Activated T-cell treated with anti-CD3 and anti-CD28 coated beads for 1 hour (primary cell): ENCODE data around the gene MYBPH.

ENCODE experiments used
- DNase-seq: peaks from one replicate; pipeline ENCODE4 v3.0.0-alpha.2; 2020; ENCODE audit warnings: low read depth

Gene MYBPH

DNA sequence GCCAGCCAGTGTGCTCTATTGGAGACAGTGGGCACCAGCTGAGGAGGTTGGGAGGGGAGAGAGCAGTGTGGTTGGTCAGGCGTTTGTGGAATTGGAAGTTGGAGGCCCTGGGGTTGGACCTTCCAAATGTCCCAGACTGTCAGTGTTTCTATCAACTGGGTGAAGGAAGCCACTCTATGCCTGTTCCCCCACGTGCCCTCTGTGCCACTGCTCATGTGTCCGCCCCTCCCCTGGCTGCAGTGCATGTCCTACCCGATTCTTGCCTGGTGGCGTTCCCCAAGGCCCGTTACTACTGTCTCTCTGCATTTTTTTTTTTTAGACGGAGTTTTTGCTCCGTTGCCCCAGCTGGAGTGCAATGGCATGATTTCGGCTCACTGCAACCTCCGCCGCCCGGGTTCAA lies 27.0 kb downstream of the MYBPH start:
- DNase-seq = no peak

DNA sequence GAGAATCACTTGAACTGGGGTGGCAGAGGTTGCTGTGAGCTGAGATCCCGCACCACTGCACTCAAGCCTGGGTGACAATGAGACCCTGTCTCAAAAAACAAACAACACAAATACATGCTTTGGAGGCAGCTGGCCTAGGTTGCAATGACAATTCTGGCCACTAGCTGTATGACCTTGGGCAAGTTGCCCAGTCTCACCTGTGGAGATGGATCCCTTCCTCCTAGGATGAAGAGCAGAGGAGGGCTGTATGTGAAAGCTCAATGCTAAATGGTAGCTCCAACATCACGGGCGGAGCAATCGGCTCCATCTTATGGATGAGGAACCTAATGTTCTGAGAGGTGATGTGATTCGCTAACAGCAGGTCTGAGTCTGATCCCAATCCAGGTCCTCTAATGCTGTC lies 27.5 kb downstream of the MYBPH start:
- no peak for DNase-seq

DNA sequence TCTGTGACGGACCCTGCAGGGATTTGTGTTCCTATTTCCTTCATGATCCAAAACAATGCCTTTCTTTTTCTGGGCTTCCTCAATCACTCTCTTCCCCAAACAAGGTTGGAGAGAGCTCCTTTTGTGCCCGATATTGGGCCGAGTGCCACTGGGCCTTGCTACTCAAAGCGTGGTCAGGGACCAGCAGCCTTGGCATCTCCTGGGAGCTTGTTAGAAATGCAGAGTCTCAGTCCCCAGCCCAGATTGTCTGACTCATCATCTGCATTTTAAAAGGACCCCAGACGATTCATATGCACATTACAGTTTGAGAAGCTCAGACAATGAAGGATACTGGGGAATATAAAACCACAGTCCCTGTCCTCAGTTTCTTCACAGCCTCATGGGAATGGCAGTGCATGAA lies 28.2 kb downstream of the MYBPH start:
- no peak for DNase-seq

DNA sequence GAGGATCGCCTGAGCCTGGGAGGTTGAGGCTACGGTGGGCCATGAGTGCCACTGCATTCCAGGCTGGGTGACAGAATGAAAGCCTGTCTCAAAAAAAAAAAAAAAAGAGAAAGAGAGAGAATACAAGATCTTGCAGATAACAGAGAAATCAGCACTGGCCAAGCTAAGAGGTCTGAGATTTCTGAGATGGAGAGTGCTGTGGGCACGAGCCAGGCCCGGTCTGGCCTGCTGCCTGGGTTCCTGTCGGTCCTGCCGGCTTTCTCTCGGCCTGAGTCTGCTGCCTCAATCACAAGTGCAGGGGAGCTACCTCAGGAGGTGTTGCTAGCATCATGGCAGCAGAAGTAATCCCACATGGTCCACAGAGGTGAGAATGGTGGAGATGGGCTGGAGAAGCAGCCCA lies 29.1 kb downstream of the MYBPH start:
- DNase-seq = no peak

DNA sequence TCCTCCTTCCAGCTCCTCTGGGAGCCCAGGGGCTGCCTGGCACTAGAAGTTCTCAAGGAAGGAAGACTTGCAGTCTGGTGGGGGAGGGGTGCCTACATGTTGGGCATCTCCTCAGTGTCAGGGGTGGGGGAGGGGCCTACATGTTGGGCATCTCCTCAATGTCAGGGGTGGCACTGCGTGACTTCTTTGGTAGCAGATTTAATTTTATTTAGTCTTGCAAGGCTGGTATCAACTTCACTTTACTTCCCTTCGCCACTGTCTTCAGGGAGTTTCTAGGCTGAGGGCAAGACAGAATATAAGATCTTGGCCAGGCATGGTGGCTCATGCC lies 29.6 kb downstream of the MYBPH start:
- DNase-seq = no peak

DNA sequence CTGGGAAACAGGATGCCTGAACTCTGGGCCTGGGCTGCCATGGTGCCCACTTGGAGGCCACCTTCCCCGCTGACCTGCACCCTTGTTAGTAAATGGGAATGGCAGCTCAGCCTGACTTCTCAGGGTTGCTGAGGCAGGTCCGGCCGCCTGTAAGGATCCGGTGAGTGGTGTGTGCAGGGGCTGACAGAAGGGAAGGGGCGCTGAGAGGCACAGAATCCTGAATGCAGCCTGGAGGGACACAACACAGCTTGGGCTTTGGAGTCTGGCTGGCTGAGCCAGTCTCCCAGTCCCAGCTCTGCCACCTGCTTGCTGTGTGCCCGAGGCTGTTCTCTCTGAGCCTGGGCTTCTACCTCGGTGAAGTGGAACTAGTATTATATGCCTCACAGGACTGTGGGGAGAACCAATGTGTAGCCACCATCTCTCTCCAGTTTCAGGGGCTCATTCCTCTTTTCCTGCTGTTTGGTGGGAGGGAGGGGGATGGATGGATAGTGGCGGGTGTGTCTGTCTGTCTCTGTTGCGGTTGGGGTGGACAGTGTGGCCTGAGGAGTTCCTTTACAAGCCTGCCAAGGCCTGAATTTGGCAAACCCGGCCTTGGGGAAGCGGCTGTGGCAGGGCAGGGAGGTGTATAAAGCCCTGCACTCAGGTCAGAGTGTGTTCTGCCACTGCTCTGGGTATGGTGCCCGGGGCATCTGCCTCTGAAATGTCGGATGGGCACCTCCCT lies 30.1 kb downstream of the MYBPH start:
- DNase-seq = no peak

DNA sequence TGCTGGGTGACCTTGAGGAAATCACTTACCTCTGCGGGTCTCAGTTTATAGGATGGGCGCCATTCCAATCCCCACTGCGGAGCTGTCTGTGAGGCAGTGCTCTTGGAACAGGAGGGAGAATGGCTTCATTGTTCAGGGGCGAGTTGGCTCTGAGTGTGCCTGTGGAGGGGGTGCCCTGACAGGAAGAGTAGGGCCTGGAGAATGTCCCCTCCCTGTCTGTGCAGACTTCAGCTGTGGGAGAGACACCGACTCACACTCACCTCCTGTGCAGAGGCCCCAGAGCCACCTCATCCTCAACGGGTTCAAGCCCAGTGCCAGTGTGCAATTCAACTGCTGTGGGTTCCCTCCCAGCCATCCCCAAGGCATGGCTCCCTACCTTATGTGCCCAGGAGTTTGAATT lies 31.0 kb downstream of the MYBPH start:
- DNase-seq = no peak

DNA sequence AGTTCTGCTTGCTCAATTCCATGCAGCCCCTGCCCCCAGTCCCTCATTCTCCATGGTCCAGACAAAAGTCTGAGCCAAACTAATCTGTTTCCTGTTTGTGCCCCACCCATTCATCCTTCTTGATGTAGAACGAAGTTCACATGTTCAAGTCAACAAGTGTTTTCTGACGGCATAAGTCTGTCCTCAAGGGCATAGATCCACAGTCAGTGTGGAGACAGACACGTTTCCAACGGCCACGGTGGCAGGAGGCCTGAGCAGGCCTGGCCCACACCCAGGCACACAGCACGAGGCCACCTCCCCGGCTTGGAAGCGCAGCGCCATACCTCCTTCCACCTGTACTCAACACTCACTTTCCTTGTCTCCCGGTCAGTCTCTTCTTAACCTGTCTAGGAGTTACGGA lies 32.0 kb downstream of the MYBPH start:
- no peak for DNase-seq

DNA sequence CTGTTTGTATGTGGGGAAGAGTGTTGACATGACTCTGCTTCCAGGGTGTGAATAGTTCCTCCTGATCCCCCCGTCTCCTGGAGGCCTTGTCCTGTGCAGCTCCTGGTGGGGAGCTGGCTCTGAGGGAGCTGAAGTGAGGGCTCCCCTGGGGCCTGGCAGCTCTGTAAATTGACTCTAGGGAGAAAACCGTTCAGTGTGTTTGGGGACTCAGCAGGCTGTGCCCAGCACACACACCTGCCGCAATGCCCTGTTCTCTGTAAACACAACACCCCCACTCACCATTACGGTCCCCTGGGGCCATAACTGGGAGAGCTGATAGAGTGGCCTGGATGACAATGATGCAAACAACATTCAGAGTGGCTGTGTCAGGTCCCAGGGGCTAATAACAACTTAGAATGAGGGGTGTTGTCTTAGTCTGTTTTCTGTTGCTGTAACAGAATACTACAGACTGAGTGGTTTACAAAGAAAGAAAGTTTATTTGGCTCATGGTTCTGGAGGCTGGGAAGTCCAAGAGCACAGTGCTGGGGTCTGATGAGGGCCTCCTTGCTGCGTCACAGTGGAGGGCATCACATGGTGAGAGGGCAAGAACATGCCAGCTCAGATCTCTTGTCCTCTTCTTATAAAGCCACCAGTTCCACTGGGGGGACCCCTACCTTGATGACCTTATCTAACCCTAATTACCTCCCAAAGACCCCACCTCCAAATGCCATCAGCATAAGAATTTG lies 32.8 kb downstream of the MYBPH start:
- DNase-seq = no peak

DNA sequence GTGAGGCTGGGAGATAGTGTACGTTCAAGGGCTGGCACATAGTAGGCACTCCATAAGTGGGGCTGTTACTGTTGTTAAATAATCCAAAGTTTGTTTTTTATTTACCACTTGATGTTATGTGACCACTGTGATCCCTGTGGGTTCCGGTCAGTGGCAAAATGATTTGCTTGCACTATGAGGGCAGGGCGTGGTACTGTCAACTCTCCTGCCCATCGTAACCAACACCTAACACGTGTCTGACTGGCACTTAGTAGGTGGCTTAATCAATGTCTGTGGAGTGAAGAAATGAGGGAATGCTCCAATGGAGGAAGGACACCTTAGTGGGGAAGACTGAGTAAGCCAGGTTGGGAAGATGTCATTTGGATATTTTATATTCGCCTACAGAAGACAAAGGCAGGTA lies 33.5 kb downstream of the MYBPH start:
- no peak for DNase-seq

DNA sequence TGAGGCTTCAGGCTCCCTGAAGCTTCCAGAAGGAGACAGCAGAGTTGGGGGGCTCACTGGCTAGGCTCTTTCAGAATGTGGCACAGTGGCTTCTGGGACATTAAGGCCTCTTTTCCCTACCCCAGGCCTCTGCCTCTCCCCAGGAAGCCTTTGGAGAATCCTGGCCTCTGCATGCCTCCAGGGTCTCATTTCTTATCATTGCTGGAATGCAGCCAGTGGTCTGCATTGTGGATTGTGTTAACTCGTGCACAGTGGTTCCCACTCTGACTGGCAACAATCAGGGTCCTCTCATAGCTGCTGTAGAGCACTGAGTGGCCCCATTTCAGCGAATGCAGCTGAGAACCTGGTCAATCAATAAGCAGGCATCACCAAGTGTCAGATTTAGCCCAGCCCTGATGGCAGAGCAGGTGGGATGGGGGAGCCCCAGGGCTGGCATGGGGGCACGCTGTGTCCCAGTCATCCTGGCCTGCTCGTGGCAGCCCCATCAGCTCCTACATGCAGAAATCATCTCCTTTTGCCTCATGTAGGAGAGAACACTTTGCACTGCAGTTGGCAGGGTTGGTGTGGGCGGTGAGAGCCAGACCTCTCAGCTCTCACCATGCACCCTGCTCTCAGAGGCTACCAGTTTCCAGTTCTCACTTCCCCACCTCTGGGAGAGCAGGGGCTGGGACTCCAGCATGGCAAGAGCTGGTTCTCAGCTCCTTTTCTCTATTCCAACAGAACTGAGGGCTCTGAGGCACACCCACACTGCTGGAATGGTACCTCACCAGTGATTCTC lies 34.7 kb downstream of the MYBPH start:
- no peak for DNase-seq

DNA sequence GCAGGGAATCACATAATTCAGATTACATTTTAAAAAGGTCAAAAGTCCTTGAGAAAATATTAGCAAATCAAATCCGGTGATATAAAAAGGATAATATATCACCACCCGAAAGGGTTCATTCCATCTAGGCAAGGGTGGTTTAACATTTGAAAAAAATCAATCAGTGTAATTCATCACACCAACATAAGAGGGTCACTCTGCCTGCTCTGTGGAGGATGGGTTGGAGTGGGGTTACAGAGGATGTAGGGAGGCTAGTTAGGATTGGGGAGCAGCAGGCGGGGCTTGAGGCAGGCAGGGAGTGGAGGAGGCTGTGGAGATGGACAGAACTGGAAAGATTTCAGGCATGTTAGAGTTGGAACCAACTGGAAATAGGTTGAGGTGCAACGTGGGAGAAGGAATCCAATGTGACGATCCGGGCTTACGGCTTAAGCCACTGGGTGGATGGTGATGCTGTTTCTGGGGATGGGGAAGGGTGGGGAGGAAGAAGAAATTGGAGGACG lies 35.6 kb downstream of the MYBPH start:
- DNase-seq = no peak

DNA sequence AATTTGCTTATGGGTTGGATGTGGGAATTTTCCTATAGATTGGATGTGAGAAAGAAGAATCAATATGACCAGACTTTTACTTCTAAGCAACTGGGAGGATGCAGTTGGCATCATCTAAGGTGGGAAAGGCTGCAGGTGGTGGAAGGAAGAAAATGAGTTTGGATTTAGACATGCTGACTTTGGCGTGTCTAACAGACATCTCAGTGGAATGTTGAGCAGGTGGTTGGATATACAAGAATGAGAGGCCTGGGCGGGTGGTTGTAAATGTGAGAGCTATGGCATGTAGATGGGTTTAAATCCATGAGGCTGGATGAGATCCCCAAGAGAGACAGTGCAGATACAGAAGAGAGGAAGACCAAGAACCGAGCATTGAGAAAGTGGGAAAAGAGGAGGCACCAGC lies 37.6 kb downstream of the MYBPH start:
- DNase-seq = no peak

DNA sequence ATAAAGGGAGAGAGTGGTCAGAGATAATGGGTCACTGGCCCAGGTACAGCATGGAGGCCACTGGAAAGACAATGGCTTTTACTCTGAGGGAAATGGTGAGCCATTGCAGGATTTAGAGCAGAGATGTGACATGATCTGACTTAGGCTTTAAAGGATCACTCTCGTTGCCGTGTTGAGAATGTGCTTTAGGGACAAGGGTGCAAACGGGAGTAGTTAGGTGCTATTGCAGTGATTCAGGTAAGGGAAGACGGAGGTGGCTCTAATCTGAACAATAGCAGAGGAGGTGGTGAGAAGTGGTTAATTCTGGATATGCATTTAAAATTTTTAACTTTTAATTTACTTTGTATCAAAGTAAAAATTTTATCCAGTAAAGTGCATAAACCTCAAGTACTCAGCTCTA lies 38.3 kb downstream of the MYBPH start:
- no peak for DNase-seq

DNA sequence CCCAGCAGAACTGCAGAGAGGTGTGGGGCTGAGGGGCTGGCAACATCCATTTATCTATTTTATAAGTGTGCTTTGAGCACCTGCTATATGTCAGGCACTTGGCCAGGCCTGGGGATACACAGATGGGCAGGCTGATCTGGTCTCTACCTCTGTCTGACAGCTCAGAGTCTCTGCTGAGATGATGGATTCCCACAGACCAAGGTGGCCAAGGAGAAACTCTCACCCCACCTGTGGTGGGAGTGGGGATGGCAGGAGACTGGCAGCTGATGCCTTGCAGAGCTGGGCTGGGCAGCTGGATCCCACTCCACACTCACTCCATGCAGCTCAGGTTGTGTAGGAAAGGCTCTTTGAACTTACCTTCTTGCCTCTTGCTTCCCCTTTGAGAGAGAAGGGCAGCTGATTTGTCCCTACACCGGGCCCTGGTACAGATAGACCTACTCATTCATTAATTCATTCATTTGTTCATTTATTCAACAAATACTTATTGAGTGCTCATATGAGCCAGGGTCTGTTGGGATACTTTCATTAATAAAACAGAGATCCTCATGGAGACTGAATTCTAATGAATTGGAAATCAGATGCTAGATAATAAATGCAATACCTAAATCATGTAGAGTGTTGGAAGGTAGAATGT lies 39.1 kb downstream of the MYBPH start:
- no peak for DNase-seq

DNA sequence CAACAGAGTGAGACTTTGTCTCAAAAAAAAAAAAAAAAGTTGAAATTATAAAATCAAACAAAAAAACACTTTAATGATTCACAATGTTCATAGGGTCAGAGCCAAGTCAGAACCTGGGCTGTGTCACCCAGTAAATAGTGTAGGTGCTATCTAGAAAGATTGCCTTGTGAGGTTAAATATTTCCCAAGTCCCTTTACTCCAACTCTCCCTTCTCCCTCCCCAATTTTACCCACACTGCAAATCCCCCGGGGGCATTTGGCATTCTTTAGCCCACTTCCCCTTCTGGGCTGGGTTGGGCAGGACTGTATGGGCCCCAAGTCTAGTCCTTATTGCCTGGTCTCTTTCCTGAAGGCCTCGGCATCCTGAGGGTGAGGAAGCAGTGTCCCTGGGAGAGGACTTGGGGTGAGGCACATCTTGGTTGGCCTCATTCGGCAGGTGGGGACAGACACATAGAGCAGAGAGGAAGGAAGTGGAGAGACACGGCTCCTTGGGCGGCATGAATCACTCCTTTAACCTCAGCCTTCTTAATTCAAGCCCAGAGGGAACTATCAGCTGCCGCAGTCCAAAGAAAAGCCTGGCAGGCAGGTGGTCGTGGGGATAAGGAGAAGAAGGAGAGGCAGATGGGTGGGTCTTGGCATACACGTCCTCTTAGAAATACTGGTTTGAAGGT lies 39.9 kb downstream of the MYBPH start:
- DNase-seq = no peak

DNA sequence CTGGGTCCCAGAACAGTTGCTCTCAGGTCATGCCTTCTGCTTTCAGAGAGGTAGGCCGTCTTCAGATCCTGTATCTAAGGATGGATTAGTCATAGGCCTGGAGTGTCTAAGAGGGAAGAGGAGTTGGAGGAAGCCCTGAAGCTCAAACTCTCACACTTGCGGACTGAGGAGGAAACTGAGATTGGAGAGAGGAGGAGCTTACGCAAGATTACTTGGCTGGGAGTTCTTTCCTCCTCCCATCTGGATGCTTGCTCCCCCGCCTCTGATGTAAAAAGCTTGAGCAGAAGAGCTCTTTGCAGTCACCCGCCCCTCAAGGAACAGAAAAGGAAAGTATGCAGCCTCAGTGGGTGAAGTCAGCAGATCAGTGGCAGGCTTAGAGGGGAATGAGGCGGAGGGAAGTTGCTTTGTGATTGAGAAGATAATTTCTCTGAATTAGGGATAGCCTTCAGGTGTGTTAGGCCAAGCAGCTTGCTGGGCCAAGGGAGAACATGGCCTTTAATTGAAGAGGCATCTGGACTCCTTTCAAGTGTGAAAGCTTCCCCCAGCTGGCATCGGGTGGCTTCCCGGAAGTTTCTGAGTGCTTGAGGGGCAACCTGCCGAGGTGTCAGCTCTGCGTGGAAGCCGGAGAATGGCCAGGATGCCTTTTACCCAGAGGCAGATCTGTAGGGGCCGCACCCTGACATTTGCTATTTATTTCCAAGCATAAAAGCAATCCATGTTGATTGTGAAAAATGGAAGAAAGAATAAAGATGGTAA lies 41.5 kb downstream of the MYBPH start:
- no peak for DNase-seq

DNA sequence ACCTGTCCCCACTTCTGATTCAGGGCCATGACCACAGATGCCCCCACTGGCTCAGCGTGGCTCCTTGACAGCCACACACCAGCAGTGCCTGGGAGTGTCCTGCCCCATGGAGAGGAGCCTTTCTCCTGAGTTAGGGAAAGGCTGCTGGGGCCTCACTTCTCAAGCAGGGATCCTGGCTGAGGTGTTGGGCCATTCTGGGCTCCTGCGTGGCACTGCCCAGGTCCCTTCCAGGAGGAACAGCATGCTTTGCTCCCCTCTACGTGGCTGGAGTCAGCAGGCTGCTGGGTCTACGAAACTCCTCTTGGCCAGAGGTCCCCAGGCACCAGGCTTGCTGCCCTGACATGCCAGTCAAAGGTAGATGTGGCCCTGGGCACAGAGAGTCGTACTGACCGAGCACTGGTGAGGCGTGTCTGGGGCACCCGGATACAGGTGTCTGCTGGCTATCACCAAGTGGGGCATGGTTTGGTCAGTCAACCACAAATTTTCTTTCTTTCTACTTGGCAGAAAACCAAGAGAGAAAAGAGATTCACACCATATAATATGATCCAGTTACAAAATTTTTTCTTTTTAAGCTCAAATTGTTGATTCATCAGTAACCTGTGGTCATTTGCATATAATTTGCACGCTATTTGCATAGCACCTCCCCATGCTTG lies 44.0 kb downstream of the MYBPH start:
- DNase-seq = no peak

DNA sequence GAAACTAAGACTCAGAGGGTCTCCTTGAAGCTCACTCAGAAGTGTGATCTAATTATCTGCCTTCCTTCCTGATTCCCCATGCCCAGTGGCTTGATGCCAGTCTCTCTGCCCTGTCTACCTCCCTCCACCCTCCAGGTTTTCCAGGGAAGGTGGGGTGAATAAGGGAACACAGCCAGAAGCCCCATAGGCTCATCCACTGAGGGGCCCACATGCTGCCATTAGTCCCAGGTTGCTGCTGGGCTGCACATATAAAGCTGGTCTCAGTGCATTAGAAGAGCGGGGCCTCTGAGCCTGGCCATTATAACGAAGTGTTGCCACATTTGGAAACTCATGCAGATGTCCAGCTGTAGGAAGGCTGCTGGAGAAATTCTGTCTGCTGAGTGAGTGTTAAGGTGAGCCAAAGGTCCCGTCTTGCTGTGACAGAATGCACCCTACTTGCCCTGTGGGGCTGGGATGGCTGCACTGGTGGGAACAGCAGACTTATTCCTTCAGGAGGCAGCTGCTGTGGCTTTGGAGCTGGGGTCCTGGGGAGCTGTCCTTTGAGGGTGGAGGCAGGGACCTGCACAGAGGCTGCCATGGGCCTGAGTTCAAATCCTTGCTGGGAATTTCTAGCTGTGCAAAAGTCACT lies 45.2 kb downstream of the MYBPH start:
- no peak for DNase-seq

DNA sequence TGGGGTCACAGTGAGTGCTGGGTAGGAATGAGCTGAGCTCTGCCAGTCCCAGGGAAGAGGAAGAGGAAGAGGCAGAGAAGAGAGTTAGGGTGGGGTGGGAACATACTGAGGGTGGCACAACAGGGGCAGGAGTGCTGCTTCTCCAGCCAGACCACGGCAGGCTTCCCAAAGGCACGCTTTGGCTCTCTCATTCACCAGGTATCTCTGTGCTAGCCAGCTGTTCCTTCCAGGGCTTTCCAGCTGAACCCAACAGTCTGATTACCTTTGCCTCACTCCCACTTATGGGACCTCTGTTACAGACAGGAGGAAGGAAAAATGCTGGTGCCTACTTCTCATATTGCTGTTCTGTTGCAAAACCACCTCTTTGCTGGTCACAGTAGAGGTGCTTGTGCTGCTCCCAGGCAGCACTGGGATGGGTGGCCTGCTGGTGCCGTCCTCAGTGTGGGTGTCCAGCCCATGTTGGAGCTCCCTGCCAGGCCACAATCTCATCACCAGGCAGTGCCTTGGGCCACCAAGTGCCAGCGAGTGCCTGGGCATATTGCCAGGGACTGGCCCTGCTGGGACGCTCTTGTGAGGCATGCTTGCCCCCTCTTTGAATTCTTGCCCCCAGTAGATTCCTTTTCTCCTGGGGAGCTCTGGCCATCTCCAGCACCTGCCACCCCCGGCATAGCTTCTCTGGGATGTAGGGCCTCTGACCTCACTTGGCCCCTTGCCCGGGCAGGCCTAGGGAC lies 46.0 kb downstream of the MYBPH start:
- DNase-seq = no peak
